B cell (primary cell): Measurements from ENCODE around the gene SAMD1. TPM values are rescaled to one million over a fixed set of nuclear protein-coding genes. Genes with fewer than 3 reads are reported as not detected.

Source experiments
- ATAC-seq: fragments of 200-7000 bp; cut with Tn5 transposase; one replicate; pipeline ENCODE4 v1.10.0; 2021; ENCODE audit warnings: low read depth, mild to moderate bottlenecking, moderate number of reproducible peaks, moderate library complexity
- CTCF ChIA-PET: fragments of 350-600 bp; sonication (Branson Sonifier 250); formaldehyde crosslinking; loops from one replicate; lab custom pipeline; 2021; ENCODE audit warnings: antibody characterized with exemption, inconsistent platforms; lab: Charles Lee
- POLR2A ChIA-PET: fragments of 350-600 bp; sonication (Branson Sonifier 250); formaldehyde crosslinking; loops from one replicate; lab custom pipeline; 2021; ENCODE audit warnings: antibody characterized with exemption; lab: Charles Lee
- DNase-seq: peaks from one replicate; pipeline ENCODE4 v3.0.0; 2013
- H2AFZ ChIP-seq: 2 replicates; pipeline ENCODE4 v1.6.1; 2012; ENCODE audit warnings: mild to moderate bottlenecking, low read depth, low read length; ENCODE audit not compliant: insufficient read depth, poor library complexity, severe bottlenecking
- H3K27ac ChIP-seq, 2 donors: 1 replicate in 1 of 2; 2 replicates in 1 of 2; pipeline ENCODE4 v1.5.1; 2012 to 2013; ENCODE audit warnings: low read length in 2 of 2, mild to moderate bottlenecking in 2 of 2, moderate library complexity in 1 of 2
- H3K27me3 ChIP-seq, 4 experiments: fragments of 200-600 bp in 1 of 4; sonication (generic) in 1 of 4; replicated peaks in 1 of 4; 1 replicate in 2 of 4; 2 replicates in 2 of 4; pipeline versions ENCODE4 v1.6.1 to v1.7.0; 2013 to 2016; ENCODE audit warnings: low read length in 3 of 4, mild to moderate bottlenecking in 2 of 4, mixed read lengths in 1 of 4, moderate library complexity in 1 of 4; ENCODE audit not compliant: insufficient read depth in 4 of 4, control insufficient read depth in 3 of 4; ENCODE audit errors: control extremely low read depth in 1 of 4
- H3K36me3 ChIP-seq, 2 experiments: replicated peaks in 1 of 2; 1 replicate in 1 of 2; 2 replicates in 1 of 2; pipeline versions ENCODE4 v1.6.1 to v1.7.1; 2013; ENCODE audit warnings: low read length in 1 of 2; ENCODE audit not compliant: insufficient read depth in 2 of 2, control insufficient read depth in 1 of 2; ENCODE audit errors: control extremely low read depth in 1 of 2, extremely low read depth in 1 of 2
- H3K4me1 ChIP-seq, 2 donors: fragments of 200-600 bp in 1 of 2; sonication (generic) in 1 of 2; 1 replicate in 1 of 2; 2 replicates in 1 of 2; pipeline versions ENCODE4 v1.5.1 to v1.6.1; 2013 to 2017; ENCODE audit warnings: low read length in 2 of 2; ENCODE audit not compliant: control insufficient read depth in 2 of 2, insufficient read depth in 2 of 2
- H3K4me2 ChIP-seq: replicated peaks from 2 replicates; pipeline ENCODE3; 2012; ENCODE audit warnings: mild to moderate bottlenecking, low read depth, low read length; ENCODE audit not compliant: poor library complexity, severe bottlenecking
- H3K4me3 ChIP-seq, 5 experiments: fragments of 200-600 bp in 1 of 5; sonication (generic) in 1 of 5; 1 replicate in 3 of 5; 2 replicates in 2 of 5; pipeline versions ENCODE4 v1.5.1 to v1.7.0; 2011 to 2016; ENCODE audit warnings: low read length in 4 of 5, mild to moderate bottlenecking in 4 of 5, low read depth in 2 of 5, control low read depth in 1 of 5, moderate library complexity in 1 of 5; ENCODE audit not compliant: insufficient read depth in 1 of 5; ENCODE audit errors: control extremely low read depth in 1 of 5, extremely low read depth in 1 of 5
- H3K79me2 ChIP-seq: fragments of 200-600 bp; sonication (generic); one replicate; pipeline ENCODE4 v1.6.0; 2016; ENCODE audit warnings: low read length; ENCODE audit not compliant: control insufficient read depth, insufficient read depth
- H3K9ac ChIP-seq: fragments of 200-600 bp; sonication (generic); 2 replicates; pipeline ENCODE4 v1.6.1; 2017; ENCODE audit warnings: mild to moderate bottlenecking, low read length, moderate library complexity
- H3K9me3 ChIP-seq, 3 donors: one replicate each; pipeline versions ENCODE4 v1.6.1 to v1.7.1; 2013; ENCODE audit warnings: low read length in 2 of 3; ENCODE audit not compliant: control insufficient read depth in 2 of 3, insufficient read depth in 1 of 3; ENCODE audit errors: control extremely low read depth in 1 of 3
- H4K20me1 ChIP-seq: 2 replicates; pipeline ENCODE4 v1.6.0; 2012; ENCODE audit warnings: mild to moderate bottlenecking, low read length; ENCODE audit not compliant: insufficient read depth, control insufficient read depth, poor library complexity, severe bottlenecking
- H3K27ac Mint-ChIP-seq: one replicate; pipeline ENCODE4 v1.8.0; 2021; ENCODE audit warnings: mixed read lengths
- H3K27me3 Mint-ChIP-seq: one replicate; pipeline ENCODE4 v1.8.0; 2021; ENCODE audit warnings: mixed read lengths
- H3K4me1 Mint-ChIP-seq: one replicate; pipeline ENCODE4 v1.8.0; 2021; ENCODE audit warnings: mixed read lengths
- H3K4me3 Mint-ChIP-seq: one replicate; pipeline ENCODE4 v1.8.0; 2021; ENCODE audit warnings: mixed read lengths
- H3K9me3 Mint-ChIP-seq: one replicate; pipeline ENCODE4 v1.8.0; 2022; ENCODE audit warnings: mixed read lengths; ENCODE audit not compliant: insufficient read depth
- CTCF ChIP-seq: fragments of 200-600 bp; IDR thresholded peaks from one replicate; pipeline ENCODE4 v1.8.0; 2022; ENCODE audit warnings: antibody characterized with exemption, mild to moderate bottlenecking
- EZH2 ChIP-seq: IDR thresholded peaks from 2 replicates; pipeline ENCODE4 v1.6.1; 2012; ENCODE audit warnings: borderline replicate concordance, low read depth, mild to moderate bottlenecking, moderate library complexity, low read length; ENCODE audit not compliant: insufficient read depth, poor library complexity, severe bottlenecking
- WGBS: methylation state at CpG from one replicate; pipeline ENCODE4 v1.1.5; 2013; ENCODE audit warnings: missing lambda C conversion rate; ENCODE audit not compliant: insufficient coverage; 5-methylcytosine and 5-hydroxymethylcytosine counted together
- intact Hi-C: fragments of 100-400 bp; cut with micrococcal nuclease; formaldehyde crosslinking; loops from one replicate; pipeline ENCODE4 v1.10.0; 2022
- polyA plus RNA-seq: library from polyadenylated mRNA; depleted of rRNA; stranded (reverse); fragments of >200 nt; gene quantifications from 2 replicates; pipeline ENCODE4 v1.2.3, GENCODE V29; 2012
- total RNA-seq, 2 donors: library from RNA; stranded (reverse); fragments of 120-200 nt in 1 of 2; gene quantifications; 1 replicate in 1 of 2; 2 replicates in 1 of 2; pipeline versions ENCODE4 v1.2.3 to v1.2.4, GENCODE V29; 2013 to 2022

SAMD1 gene
- total and polyA plus RNA-seq, 2 donors (not counting 1 experiment from before 2014, with no cell fraction given), result 17.4 to 39.2 TPM

GRCh38 chr19:14054099-14054498 lies 36.5 kb downstream of the SAMD1 start:
- H2AFZ ChIP-seq, result no peak overlapping the region
- H3K27me3 ChIP-seq, result peaks cover 0 to 28% (median 19%) of the 10 kb centered on the region in 4 experiments
- peaks cover 10% of the 10 kb centered on the region for H4K20me1 ChIP-seq
- intact Hi-C loops, result no loop called here
- no peak overlapping the region for H3K4me3 ChIP-seq
- WGBS, result 87% methylated on average over 6 of the region's 6 CpGs
- Mint-ChIP-seq H3K27me3 (peaks cover 19% of the 10 kb centered on the region), H3K4me1 (peaks cover 16% of the 10 kb centered on the region), H3K27ac (no peak overlapping the region), H3K9me3 (no peaks in the 10 kb centered on the region), H3K4me3 (no peak overlapping the region)
- no peaks in the 10 kb centered on the region for H3K79me2 ChIP-seq
- CTCF ChIA-PET, result interaction anchor here (1.0 kb wide), 1 partner anchor 22 kb away, joined by 3 read pairs; the partner anchor contains the start of gene IL27RA
- H3K9ac ChIP-seq, result no peak overlapping the region
- no peak overlapping the region for H3K4me2 ChIP-seq
- peaks cover 0 to 12% (median 0%) of the 10 kb centered on the region in 3 donors for H3K9me3 ChIP-seq
- no peak overlapping the region for H3K27ac ChIP-seq
- no peak for TF ChIP-seq CTCF
- TF ChIP-seq EZH2, result no peak
- POLR2A ChIA-PET, result interaction anchor here (0.6 kb wide), 1 partner anchor 15 kb away, joined by 3 read pairs; no protein-coding TSS in a partner anchor
- peaks cover 7 to 34% of the 10 kb centered on the region in 2 experiments for H3K36me3 ChIP-seq
- peaks cover 17 to 20% of the 10 kb centered on the region in 2 donors for H3K4me1 ChIP-seq
- no peak for DNase-seq
- no peak for ATAC-seq

GRCh38 chr19:14053500-14053899 lies 37.1 kb downstream of the SAMD1 start:
- H3K36me3 ChIP-seq, result peaks cover 7 to 40% of the 10 kb centered on the region in 2 experiments
- ATAC-seq (no peak), DNase-seq (no peak)
- H4K20me1 ChIP-seq, result peaks cover 16% of the 10 kb centered on the region
- TF ChIP-seq CTCF (no peak), EZH2 (no peak)
- H3K4me1 ChIP-seq, result peaks cover 11 to 14% of the 10 kb centered on the region in 2 donors
- H3K27ac Mint-ChIP-seq, result no peak overlapping the region
- no peaks in the 10 kb centered on the region for H3K79me2 ChIP-seq
- CTCF ChIA-PET, result interaction anchor here (1.1 to 2.0 kb wide), 4 partner anchors 10 to 173 kb away, joined by 3 to 8 read pairs (median 4); partner anchors contain the start of gene MISP3
- H3K9me3 Mint-ChIP-seq, result no peaks in the 10 kb centered on the region
- H3K4me1 Mint-ChIP-seq, result peaks cover 12% of the 10 kb centered on the region
- no peak overlapping the region for H3K4me3 ChIP-seq
- peaks cover 0 to 22% (median 14%) of the 10 kb centered on the region in 4 experiments for H3K27me3 ChIP-seq
- H2AFZ ChIP-seq, result no peak overlapping the region
- no peak overlapping the region for H3K4me3 Mint-ChIP-seq
- intact Hi-C loops, result no loop called here
- POLR2A ChIA-PET, result interaction anchor here (0.6 kb wide), 1 partner anchor 11 kb away, joined by 5 read pairs; no protein-coding TSS in a partner anchor
- WGBS, result 93% methylated on average over 11 of the region's 11 CpGs
- no peak overlapping the region for H3K9ac ChIP-seq
- H3K27ac ChIP-seq, result no peak overlapping the region
- peaks cover 13% of the 10 kb centered on the region for H3K27me3 Mint-ChIP-seq
- peaks cover 0 to 8% (median under 1%) of the 10 kb centered on the region in 3 donors for H3K9me3 ChIP-seq
- no peak overlapping the region for H3K4me2 ChIP-seq
